ENCODE results near the gene DDX10. TPM values are rescaled to one million over a fixed set of nuclear protein-coding genes. Genes with fewer than 3 reads are reported as not detected.
A peak's percentile ranks its signal among the peaks of the same experiment; 100 is the strongest.
"Not testable (repeated sequence)": the region's sequence is repeated elsewhere in the genome, so short reads cannot be mapped to it uniquely, and the experiment has no call there.

The DDX10 gene
- total RNA-seq, 2 donors from 2014 or later: 36.8 to 43.2 TPM

- ATAC-seq (peak in 1 of 2 donors; percentile 38), DNase-seq (ENCODE audit: low spot score in 2 of 2) (no peak)
- no peaks in the 10 kb centered on the region for H3K9me3 Mint-ChIP-seq
- no peak overlapping the region for H3K27ac Mint-ChIP-seq
- peaks cover 4 to 5% of the 10 kb centered on the region in 2 donors for H3K36me3 Mint-ChIP-seq
These were observed 142.4 kb downstream of the DDX10 start for GRCh38 chr11:108807262-108807661.

GRCh38 chr11:108813086-108813485 is 148.2 kb downstream of the DDX10 start:
- DNase-seq (ENCODE audit: low spot score in 2 of 2) (no peak), ATAC-seq (no peak)
- Mint-ChIP-seq H3K9me3 (no peaks in the 10 kb centered on the region), H3K27ac (no peak overlapping the region), H3K36me3 (peaks cover 4 to 6% of the 10 kb centered on the region in 2 donors)

GRCh38 chr11:108817976-108818375 is 153.1 kb downstream of the DDX10 start:
- DNase-seq (ENCODE audit: low spot score in 2 of 2): no peak
- no peak for ATAC-seq
- peaks cover 0 to 13% of the 10 kb centered on the region in 2 donors for H3K36me3 Mint-ChIP-seq
- H3K27ac Mint-ChIP-seq: no peak overlapping the region
- H3K9me3 Mint-ChIP-seq: no peaks in the 10 kb centered on the region

- Mint-ChIP-seq H3K36me3 (peaks cover 0 to 13% of the 10 kb centered on the region in 2 donors), H3K27ac (no peak overlapping the region), H3K9me3 (no peaks in the 10 kb centered on the region)
- no peak for DNase-seq (ENCODE audit: low spot score in 2 of 2)
- no peak for ATAC-seq
These were observed 154.1 kb downstream of the DDX10 start for GRCh38 chr11:108818971-108819370.

GRCh38 chr11:108819957-108820356 is 155.1 kb downstream of the DDX10 start:
- Mint-ChIP-seq H3K27ac (peak overlapping the region in 1 of 2 donors; percentile 51), H3K9me3 (no peaks in the 10 kb centered on the region), H3K36me3 (peaks cover 0 to 13% of the 10 kb centered on the region in 2 donors)
- DNase-seq (ENCODE audit: low spot score in 2 of 2): no peak
- no peak for ATAC-seq

- H3K36me3 Mint-ChIP-seq: peaks cover 0 to 14% of the 10 kb centered on the region in 2 donors
- DNase-seq (ENCODE audit: low spot score in 2 of 2); H3K27ac Mint-ChIP-seq; ATAC-seq; H3K9me3 Mint-ChIP-seq: not testable (repeated sequence)
These were observed 159.1 kb downstream of the DDX10 start for GRCh38 chr11:108823960-108824359.

GRCh38 chr11:108824545-108824944 is 159.7 kb downstream of the DDX10 start:
- Mint-ChIP-seq H3K27ac (no peak overlapping the region), H3K9me3 (no peaks in the 10 kb centered on the region), H3K36me3 (peaks cover 1 to 20% of the 10 kb centered on the region in 2 donors)
- DNase-seq (ENCODE audit: low spot score in 2 of 2): no peak
- no peak for ATAC-seq

- no peak for ATAC-seq
- no peaks in the 10 kb centered on the region for H3K9me3 Mint-ChIP-seq
- peaks cover 6 to 25% of the 10 kb centered on the region in 2 donors for H3K36me3 Mint-ChIP-seq
- no peak for DNase-seq (ENCODE audit: low spot score in 2 of 2)
- H3K27ac Mint-ChIP-seq: no peak overlapping the region
These were observed 160.5 kb downstream of the DDX10 start for GRCh38 chr11:108825381-108825780.

- Mint-ChIP-seq H3K27ac (no peak overlapping the region), H3K9me3 (no peaks in the 10 kb centered on the region), H3K36me3 (peaks cover 6 to 25% of the 10 kb centered on the region in 2 donors)
- DNase-seq (ENCODE audit: low spot score in 2 of 2) (no peak), ATAC-seq (no peak)
These were observed 161.3 kb downstream of the DDX10 start for GRCh38 chr11:108826136-108826535.

GRCh38 chr11:108835624-108836023 is 170.8 kb downstream of the DDX10 start:
- no peak for ATAC-seq
- DNase-seq (ENCODE audit: low spot score in 2 of 2): no peak
- H3K36me3 Mint-ChIP-seq: peaks cover 4 to 12% of the 10 kb centered on the region in 2 donors
- no peaks in the 10 kb centered on the region for H3K9me3 Mint-ChIP-seq
- H3K27ac Mint-ChIP-seq: no peak overlapping the region

GRCh38 chr11:108836541-108836940 is 171.7 kb downstream of the DDX10 start:
- Mint-ChIP-seq H3K9me3 (no peaks in the 10 kb centered on the region), H3K36me3 (peaks cover 10 to 12% of the 10 kb centered on the region in 2 donors), H3K27ac (no peak overlapping the region)
- DNase-seq (ENCODE audit: low spot score in 2 of 2) (no peak), ATAC-seq (no peak)

- Mint-ChIP-seq H3K27ac (no peak overlapping the region), H3K9me3 (no peaks in the 10 kb centered on the region), H3K36me3 (peaks cover 10 to 12% of the 10 kb centered on the region in 2 donors)
- ATAC-seq: no peak
- no peak for DNase-seq (ENCODE audit: low spot score in 2 of 2)
These were observed 173.4 kb downstream of the DDX10 start for GRCh38 chr11:108838102-108838791.

- Mint-ChIP-seq H3K9me3 (no peaks in the 10 kb centered on the region), H3K27ac (no peak overlapping the region), H3K36me3 (peaks cover 10 to 12% of the 10 kb centered on the region in 2 donors)
- ATAC-seq (no peak), DNase-seq (ENCODE audit: low spot score in 2 of 2) (no peak)
These were observed 173.9 kb downstream of the DDX10 start for GRCh38 chr11:108838792-108839105.

GRCh38 chr11:108846009-108846408 is 181.1 kb downstream of the DDX10 start:
- DNase-seq (ENCODE audit: low spot score in 2 of 2): no peak
- Mint-ChIP-seq H3K36me3 (peaks cover 0 to 3% of the 10 kb centered on the region in 2 donors), H3K9me3 (no peaks in the 10 kb centered on the region), H3K27ac (no peak overlapping the region)
- no peak for ATAC-seq

- ATAC-seq: no peak
- DNase-seq (ENCODE audit: low spot score in 2 of 2): no peak
- H3K36me3 Mint-ChIP-seq: no peaks in the 10 kb centered on the region
- no peaks in the 10 kb centered on the region for H3K9me3 Mint-ChIP-seq
- no peak overlapping the region for H3K27ac Mint-ChIP-seq
These were observed 182.6 kb downstream of the DDX10 start for GRCh38 chr11:108847298-108847990.

GRCh38 chr11:108851781-108852180 is 186.9 kb downstream of the DDX10 start:
- ATAC-seq: no peak
- DNase-seq (ENCODE audit: low spot score in 2 of 2): no peak
- no peak overlapping the region for H3K27ac Mint-ChIP-seq
- no peaks in the 10 kb centered on the region for H3K9me3 Mint-ChIP-seq
- H3K36me3 Mint-ChIP-seq: peaks cover 0 to 6% of the 10 kb centered on the region in 2 donors

- Mint-ChIP-seq H3K36me3 (peaks cover 0 to 6% of the 10 kb centered on the region in 2 donors), H3K27ac (no peak overlapping the region), H3K9me3 (no peaks in the 10 kb centered on the region)
- no peak for ATAC-seq
- DNase-seq (ENCODE audit: low spot score in 2 of 2): no peak
These were observed 187.8 kb downstream of the DDX10 start for GRCh38 chr11:108852701-108853100.

- Mint-ChIP-seq H3K36me3 (peaks cover 3 to 10% of the 10 kb centered on the region in 2 donors), H3K9me3 (no peaks in the 10 kb centered on the region), H3K27ac (peak overlapping the region in 1 of 2 donors; percentile 92)
- DNase-seq (ENCODE audit: low spot score in 2 of 2) (no peak), ATAC-seq (no peak)
These were observed 188.3 kb downstream of the DDX10 start for GRCh38 chr11:108853151-108853550.
